ENCODE measurements around the gene ACAA1.

DNA sequence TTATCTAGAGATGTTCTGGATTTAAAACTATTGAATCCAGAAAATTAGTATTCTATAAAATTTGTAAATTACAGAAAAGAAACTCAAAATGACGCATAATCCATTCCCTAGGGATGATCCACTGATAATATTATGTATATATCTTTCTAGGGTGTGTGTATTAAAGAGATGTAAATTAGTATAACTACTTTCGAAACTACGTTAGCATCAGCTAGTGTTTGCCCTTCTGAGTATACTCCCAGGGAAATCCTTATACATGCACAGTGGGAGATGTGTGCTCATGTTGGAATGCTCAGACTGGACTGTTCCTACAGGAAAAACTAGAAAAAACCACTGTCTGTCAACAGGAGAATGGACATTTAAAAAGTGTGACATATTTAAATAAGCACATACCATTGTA, 36.4 kb downstream of the ACAA1 start:
- TF ChIP-seq EZH2 (IDR thresholded peaks at IDR 0.05) = no peak
- TF ChIP-seq POLR2AphosphoS5 (IDR thresholded peaks at IDR 0.05; ENCODE audit: borderline replicate concordance, low read depth, low read length) = no peak
- TF ChIP-seq FOXP2 (optimal IDR thresholded peaks at IDR 0.05; ENCODE audit: control extremely low read depth, extremely low read length, insufficient read depth) = no peak

All from SK-N-MC (cell line).